GM21576 (cell line): ENCODE results near the gene DNAJB5.
"Not testable (repeated sequence)": the region's sequence is repeated elsewhere in the genome, so short reads cannot be mapped to it uniquely, and the experiment has no call there.

Experiments
- ATAC-seq: cut with Tn5 transposase; IDR thresholded peaks from one replicate; pipeline ENCODE4 v1.9.1; 2021; ENCODE audit warnings: mild to moderate bottlenecking, moderate library complexity; ENCODE audit not compliant: unreplicated experiment

DNAJB5 gene

DNA sequence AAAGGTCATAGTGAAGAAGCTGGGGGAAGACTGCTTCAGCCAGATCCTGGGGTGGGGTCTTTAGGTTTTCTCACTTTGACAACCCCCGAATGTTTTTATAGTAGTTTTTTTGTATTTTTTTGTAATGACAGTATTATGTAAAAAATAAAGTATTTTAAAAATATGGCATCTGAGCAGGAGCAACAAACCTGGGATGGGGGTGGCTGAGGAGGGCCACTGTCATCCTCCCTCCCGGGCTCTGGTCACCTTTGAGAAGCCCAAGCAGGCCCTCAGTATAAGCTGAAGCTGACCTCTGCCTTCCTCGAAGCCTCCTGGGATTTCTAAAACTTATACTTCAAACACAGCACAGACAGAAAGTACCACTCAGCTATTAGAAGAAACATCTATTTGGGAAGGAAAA, 8.7 kb downstream of the DNAJB5 start:
- ATAC-seq = no peak

DNA sequence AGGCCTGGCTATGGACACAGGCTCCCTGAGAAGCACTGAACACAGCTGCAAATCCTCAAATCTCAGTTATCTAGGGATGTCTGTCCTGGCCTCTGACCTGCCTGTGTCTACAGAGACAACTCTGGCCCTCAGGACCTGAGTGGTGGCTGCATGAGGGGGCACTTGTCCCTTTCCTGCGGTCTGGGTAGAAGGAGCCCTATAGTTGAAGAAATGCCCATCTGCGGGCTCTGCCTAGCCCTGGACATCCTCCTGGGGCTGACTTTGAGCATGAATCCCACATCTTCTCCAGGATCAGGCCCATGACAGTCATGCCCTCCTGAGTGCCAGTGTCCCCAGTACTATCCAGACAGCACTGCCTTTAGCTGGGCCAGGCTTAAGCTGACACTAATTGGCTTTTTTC, 10.0 kb downstream of the DNAJB5 start:
- ATAC-seq = no peak

- ATAC-seq = no peak
These were observed 11.2 kb downstream of the DNAJB5 start for GRCh38 chr9:35000535-35001284.

DNA sequence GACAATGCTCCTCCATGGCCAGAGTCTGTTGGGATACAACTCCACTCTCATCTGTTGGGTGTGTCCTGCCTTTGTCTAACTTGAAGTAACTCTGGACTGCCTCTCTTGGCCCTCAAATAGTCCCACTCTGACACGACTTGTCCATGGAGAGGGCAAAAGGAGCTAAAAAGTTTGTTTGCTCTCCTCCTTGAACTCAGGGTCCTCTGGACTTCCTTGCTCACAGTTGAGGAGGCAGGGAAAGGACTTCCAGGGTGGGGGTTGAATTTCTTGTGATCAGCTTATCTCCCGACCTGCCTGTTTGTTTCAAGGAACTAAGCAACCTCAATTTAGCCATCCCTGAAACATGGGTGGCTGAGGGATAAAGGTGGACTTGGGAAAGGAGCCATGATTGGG, 11.7 kb downstream of the DNAJB5 start:
- ATAC-seq = no peak

- no peak for ATAC-seq
These were observed 12.4 kb downstream of the DNAJB5 start for GRCh38 chr9:35001803-35002502.

- no peak for ATAC-seq
These were observed 13.1 kb downstream of the DNAJB5 start for GRCh38 chr9:35002623-35003022.

- not testable (repeated sequence) for ATAC-seq
These were observed 14.8 kb downstream of the DNAJB5 start for GRCh38 chr9:35004299-35004698.

DNA sequence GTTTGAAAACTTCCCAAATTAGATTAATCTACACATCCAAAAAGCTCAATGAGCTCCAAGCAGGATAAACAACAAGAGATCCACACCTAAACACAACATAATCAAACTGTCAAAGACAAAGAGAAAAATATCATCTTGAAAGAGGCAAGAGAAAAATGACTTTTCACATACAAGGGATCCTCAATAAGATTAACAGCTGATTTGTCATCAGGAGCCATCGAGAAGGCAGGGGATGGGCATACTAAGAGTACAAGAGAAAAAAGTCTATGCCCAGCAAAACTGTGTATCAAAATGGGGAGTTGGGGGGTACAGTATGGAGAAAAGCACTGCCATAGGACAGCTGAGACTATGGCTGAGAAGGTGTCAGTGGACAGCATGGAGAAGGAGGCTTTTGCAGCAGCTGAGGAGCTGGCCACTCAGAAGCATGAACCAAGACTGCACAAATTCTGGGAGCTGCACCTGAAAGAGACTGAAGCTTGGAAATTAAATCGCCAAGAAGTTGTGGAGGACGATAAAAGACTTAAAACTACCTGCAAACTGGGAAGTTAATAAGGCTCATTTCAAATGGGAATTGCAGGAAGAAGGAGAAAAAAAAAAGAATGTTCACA, 20.9 kb downstream of the DNAJB5 start:
- ATAC-seq = no peak

DNA sequence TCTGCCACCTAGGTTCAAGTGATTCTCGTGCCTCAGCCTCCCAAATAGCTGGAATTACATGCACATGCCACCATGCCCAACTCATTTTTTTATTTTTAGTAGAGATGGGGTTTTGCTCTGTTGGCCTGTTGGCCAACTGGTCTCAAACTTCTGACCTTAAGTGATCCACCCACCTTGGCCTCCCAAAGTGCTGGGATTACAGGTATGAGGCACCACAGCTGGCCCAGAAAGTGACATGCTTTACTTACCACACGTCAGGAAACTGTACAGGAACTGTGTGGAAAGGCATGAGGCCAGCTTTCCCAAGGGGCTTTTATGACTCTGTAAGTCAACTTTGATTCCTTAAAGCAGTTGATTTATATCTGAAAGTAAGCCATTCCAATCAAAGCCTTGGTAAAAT, 25.0 kb downstream of the DNAJB5 start:
- ATAC-seq = no peak

- ATAC-seq = not testable (repeated sequence)
These were observed 33.9 kb downstream of the DNAJB5 start for GRCh38 chr9:35023443-35023842.

GRCh38 chr9:35026671-35027070, 37.1 kb downstream of the DNAJB5 start:
- ATAC-seq = no peak

GRCh38 chr9:35027374-35027773, 37.8 kb downstream of the DNAJB5 start:
- no peak for ATAC-seq

DNA sequence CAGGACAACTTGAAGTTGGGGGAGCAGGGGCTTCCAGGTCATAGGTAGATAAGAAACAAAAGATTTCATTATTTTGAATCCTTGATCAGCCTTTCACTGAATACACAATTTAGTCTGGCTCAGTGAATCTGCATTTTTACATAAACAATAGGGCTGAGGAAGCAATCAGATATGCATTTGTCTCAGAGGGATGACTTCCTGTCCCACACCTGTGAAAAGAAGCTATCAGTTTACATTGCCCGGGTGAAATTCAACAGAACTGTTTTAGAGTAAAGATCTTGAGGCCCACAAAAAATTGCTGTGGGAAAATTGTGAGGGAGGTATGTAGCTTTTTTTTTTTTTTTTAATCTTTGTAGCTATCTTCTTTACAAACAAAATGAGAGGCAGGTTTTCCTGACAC, 38.3 kb downstream of the DNAJB5 start:
- no peak for ATAC-seq

DNA sequence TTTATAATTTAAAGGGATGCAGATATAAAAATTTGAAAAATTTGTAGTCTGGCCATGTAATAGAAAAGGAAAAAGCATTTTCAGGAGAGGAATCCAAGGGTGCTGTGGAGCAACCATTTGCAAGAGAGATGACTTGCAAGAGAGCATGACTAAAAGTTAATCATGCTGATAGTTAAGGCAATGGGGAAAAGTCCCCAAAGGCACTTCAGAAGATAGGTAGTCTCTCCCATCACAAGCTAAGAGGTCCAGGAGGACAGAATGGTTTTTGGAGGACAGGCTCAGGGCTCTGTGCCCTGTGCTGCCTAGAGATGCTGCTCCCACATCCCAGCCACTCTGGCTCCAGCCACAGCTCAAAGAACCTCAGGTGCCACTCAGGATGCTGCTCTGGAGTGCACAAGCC, 38.8 kb downstream of the DNAJB5 start:
- no peak for ATAC-seq

GRCh38 chr9:35029241-35029640, 39.7 kb downstream of the DNAJB5 start:
- ATAC-seq = no peak

DNA sequence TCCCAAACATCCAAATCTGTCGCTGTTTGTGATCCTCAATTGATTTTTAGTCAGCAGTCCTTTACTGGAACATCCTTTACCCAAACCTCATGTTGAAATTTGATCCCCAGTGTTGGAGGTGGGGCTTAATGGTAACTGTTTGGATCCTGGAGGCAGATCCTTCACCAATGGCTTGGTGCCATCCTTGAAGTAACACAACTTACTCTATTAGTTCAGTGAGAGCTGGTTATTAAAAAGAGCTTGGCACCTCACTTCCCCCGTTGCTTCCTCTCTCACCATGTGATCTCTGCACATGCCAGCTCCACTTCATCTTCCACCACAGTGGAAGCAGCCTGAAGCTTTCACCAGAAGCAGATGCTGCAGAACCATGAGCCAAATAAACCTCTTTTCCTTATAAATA, 40.3 kb downstream of the DNAJB5 start:
- ATAC-seq = no peak

- no peak for ATAC-seq
These were observed 43.6 kb downstream of the DNAJB5 start for GRCh38 chr9:35033101-35033500.

DNA sequence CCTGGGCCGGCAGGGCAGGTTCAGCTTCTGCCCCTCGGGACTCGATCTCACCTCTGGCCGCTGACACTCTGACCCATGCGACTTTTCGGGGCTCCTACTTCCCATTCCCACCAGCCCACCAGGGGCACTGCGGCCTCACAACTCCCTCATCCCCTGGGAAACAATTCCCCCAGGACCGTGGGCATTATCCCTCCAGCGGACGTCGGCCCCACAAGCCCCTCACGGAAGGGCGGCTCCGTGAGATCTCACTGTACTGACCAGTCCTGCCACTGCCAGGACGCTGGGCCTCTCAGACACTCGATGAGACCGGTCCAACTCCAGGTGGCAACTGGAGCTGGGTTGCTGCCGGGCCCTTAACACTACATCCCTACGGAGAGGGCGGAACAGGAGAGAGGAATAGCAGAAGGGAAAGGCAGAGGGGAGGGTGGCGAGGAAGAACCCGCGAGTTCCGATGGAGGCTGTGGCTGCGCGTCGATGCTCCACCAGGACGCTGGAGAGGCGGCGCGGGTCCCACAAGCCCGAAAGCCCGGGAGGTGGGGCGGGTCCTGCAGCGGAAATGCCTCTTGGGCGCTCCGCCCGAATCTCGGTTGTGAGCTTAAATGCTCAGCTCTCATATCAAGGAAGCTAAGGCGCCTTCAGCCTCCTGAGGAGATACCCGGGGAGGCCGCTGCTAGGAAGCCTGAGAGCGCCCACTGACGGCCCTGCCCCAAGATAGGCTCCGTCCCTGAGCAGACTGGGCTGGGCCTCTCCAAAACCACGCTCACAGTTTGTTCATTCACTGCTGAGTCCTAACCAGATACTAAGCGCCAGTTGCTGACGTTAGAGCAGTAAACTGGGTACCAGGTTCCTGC, 46.5 kb downstream of the DNAJB5 start:
- no peak for ATAC-seq

- no peak for ATAC-seq
These were observed 52.6 kb downstream of the DNAJB5 start for GRCh38 chr9:35042081-35042604.

- no peak for ATAC-seq
These were observed 53.5 kb downstream of the DNAJB5 start for GRCh38 chr9:35042891-35043545.
